HG02678 (cell line): ENCODE measurements around the gene PLRG1.
A peak's percentile ranks its signal among the peaks of the same experiment; 100 is the strongest.

Source experiments
- ATAC-seq: cut with Tn5 transposase; IDR thresholded peaks from one replicate; pipeline ENCODE4 v1.9.1; 2021; ENCODE audit warnings: mild to moderate bottlenecking, moderate library complexity; ENCODE audit not compliant: unreplicated experiment

PLRG1 gene

GRCh38 chr4:154526151-154526550 lies 24.0 kb downstream of the PLRG1 start:
- ATAC-seq: no peak

GRCh38 chr4:154521607-154522006 lies 28.6 kb downstream of the PLRG1 start:
- ATAC-seq: no peak

DNA sequence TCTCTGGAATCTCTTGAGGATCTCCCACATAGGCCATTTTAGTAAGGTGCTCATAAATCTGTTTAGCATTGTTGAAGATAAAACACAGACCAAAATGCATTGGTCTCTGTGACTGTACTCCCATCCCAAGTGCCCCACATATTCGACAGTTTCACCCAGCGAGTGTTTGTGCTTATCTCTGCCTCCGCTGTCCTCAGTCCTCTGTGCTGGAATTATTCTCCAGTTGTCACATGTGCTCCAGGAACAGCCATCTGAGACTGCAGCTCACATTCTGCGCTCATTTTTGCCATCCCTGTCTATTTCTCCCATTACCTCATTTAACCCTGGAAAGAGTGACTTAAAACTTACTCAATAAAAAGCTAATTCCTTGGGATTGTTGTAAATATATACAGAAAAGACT lies 31.0 kb downstream of the PLRG1 start:
- no peak for ATAC-seq

DNA sequence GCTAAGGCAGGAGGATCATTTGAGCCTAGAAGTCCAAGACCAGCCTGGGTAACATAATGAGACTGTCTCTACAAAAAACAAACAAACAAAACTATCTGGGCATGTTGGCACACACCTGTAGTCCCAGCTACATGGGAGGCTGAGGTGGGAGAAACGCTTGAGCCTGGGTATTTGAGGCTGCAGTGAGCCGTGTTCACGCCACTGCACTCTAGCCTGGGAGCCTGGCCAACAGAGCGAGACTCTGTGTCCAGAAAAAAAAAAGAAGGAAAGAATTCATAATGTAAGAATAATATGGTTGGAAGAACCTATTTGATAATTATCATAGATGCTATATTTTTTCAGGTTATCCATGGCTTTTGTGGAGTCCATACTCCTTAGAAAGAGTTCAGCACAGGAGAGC lies 32.6 kb downstream of the PLRG1 start:
- ATAC-seq: no peak

DNA sequence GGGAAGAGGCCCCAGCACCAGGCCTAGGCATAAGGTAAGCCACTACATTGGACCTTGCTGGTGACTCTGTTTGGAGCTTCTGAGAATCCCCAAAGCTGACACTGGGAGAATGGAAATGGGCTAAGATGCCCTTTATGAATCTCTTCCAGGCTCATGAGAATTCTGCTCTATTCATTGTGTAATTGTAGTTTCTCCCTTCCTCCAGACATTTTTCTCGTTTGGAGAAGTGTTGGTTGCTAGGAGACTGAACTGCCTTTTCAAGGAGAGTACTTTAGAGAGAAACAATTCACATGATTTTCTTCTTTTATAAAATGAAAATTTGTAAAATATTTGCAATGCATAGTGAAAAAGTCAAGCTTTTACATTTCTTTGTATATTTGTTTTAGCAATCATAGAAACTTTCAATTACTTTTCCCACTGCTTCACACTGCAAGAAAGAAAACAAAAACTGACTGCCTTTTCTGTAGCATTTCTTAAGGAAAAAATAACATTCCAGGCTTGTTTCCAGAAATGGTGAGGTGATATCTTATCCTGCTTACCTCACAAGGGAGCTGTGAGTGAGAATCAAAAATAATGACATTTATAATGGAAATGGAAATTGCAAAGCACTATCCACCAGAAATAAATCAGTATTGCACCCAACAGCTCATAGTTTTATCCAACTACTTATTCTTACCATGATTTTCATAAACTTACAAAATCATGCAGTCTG lies 33.7 kb downstream of the PLRG1 start:
- no peak for ATAC-seq

GRCh38 chr4:154511981-154512380 lies 38.2 kb downstream of the PLRG1 start:
- no peak for ATAC-seq

DNA sequence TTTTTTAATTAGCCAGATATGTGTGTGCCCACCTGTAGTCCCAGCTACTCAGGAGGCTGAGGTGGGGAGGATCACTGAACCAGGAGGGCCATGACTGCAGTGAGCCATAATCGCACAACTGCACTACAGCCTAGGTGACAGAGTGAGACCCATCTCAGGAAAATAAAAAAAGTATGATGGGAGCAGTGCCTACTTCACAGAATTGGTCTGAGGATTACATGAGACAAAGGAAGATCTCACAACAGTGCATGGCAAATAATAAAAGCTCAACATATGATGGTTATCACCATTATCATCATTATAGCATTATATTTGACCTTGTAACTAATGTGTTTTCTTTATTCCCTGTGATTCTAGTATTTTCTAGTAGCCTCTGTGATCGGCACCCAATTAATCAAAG lies 38.7 kb downstream of the PLRG1 start:
- no peak for ATAC-seq

DNA sequence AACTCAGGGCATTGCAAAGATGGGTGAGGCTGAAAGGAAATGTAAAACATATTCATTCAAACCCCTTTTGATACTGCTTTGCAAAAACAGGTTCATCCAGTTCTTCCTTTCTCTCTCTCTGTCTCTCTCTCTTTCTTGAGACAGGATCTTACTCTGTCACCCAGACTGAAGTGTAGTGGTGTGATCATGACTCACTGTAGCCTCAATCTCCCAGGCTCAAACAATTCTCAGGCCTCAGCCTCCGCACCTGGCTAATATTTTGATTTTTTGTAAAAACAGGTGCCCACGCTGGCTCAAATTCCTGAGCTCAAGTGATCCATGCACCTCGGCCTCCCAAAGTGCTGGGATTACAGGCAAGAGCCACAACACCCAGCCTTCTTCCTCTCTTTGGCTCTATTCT lies 43.0 kb downstream of the PLRG1 start:
- ATAC-seq: no peak

DNA sequence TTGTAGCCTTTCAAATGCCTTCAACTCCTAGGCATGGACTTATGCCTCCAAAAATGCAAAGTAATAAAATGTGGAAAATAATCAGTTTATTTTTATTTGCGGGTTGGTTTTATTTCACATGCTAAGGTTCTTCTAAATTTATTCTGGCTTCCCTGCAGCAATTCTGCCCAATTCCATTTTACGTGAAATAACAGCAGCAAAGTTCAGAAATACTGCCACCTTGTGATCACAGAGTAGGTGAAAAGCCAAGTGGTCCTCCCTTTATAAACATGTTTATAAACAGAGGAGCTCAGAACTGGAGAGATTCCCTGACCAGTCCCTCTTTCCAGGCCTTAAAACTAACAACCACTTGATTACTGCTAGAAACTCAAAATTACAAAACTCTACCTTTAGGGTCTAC lies 43.9 kb downstream of the PLRG1 start:
- ATAC-seq: peak; percentile 68

DNA sequence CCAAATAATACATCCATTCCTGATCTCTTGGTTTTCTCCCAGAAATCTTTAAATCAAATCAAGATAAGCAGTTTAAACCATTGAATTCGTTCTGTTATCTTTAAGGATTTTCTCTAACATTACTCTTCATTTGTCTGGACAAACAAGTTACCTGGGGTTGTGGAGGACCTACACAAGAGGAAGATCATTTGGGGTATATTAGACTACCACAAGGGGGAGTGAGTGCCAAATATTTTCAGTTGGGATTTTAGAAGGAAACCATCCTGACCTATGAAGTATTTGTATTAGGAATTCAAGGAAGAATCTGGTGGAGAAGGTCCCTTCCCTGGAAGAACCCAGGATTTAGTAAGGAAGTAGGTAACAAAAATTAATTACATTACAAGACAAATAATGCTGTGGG lies 46.6 kb downstream of the PLRG1 start:
- ATAC-seq: no peak

- no peak for ATAC-seq
These were observed 48.1 kb downstream of the PLRG1 start for GRCh38 chr4:154502111-154502510.

GRCh38 chr4:154497889-154498288 lies 52.3 kb downstream of the PLRG1 start:
- ATAC-seq: no peak

GRCh38 chr4:154495867-154496266 lies 54.3 kb downstream of the PLRG1 start:
- no peak for ATAC-seq

GRCh38 chr4:154492288-154492687 lies 57.9 kb downstream of the PLRG1 start:
- ATAC-seq: no peak

- peak; percentile 57 for ATAC-seq
These were observed 58.6 kb downstream of the PLRG1 start, which contains the start of gene DCHS2 for GRCh38 chr4:154491341-154492271. TSS of gene DCHS2 (minus strand) at chr4:154491799. CDS start at chr4:154491355, 444 bp downstream.

GRCh38 chr4:154490583-154491340 lies 59.4 kb downstream of the PLRG1 start:
- peak; percentile 76 for ATAC-seq

GRCh38 chr4:154490234-154490582 lies 60.0 kb downstream of the PLRG1 start:
- no peak for ATAC-seq

DNA sequence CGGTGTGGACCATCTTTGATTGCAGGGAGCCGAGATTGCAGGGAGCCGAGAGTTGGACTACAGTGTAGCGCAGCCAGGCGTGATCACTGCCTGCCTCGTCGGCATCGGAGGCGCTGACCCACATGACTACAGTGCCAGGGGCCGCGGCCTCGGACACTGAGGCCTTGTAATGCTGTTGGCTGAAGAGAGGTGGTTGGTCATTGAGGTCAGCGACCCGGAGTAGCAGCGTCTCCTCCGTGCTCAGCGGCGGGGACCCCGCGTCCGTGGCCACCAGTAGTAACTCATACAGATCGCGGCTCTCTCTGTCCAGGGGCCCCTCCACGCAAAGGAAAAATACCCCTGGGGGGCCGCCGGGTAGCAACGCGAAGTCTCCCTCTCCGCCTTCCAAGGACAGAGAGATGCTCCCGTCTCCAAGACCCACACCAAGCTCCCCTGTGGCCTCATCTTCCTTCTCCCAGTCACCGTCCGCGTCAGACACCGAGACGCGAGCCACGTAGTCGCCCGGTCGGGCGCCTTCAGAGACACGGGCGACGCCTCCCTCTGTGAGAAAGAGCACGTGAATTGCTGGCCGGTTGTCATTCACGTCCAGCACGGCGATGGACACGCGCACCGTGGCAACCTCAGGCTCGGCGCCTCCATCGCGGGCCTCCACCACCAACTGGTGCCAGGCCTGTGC lies 60.5 kb downstream of the PLRG1 start:
- no peak for ATAC-seq

DNA sequence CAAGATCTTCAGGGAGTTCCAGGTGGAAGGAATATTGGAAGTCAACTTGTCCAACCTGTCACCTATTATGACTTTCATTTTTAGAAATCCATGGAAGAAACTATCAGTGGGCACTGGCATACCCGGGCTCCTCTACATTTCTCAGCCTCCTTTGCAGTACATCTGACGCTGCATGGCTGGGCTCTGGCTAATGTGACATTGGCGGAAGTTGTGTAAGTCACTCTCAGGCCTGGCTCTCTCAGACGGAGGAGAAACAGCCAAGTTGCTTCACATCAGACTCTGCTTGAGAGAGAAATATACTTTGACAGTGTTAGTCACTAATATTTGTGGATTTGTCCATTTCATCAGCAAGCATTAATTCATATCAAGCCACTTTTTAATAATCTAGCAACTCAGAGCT lies 63.1 kb downstream of the PLRG1 start:
- ATAC-seq: no peak

DNA sequence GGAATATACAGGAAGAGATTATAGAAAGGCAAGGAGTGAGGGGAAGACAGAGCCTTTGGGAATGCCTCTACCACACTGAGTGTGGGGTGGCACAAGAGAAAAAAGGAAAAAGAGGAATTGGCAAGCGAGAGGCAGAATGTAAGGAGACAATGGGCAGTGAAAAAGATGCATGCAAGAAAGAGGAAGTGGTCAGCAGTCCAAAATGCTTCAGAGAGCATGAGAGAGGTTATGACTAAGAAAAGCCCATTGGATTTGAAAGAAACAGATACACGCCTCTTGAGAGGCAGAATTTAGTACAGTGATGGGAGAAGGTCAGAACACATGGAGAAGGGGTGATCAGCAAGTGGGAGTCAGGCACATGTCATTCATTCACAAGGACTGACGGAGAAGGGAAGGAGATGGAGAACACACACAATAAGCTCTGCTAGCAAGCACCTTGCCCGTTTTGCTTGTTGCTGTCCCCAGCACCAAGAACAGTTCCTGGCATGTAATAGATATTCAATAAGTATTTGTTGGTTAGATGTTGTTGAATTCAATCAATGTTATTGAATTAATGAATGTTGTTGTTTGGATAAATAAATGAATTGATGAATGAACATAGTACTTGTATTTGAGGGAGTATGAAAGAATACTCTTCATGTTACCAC lies 65.0 kb downstream of the PLRG1 start:
- peak; percentile 98 for ATAC-seq
